AG09319 (cell line): ENCODE measurements around the gene TSC22D2.

Experiments
- DNase-seq: peaks from one replicate; pipeline ENCODE4 v3.0.0-alpha.2; 2010; ENCODE audit warnings: low read depth; ENCODE audit errors: extremely low read depth
- CTCF ChIP-seq: IDR thresholded peaks from 2 replicates; pipeline ENCODE4 v1.5.1; 2011; ENCODE audit warnings: low read depth, mild to moderate bottlenecking, inconsistent platforms, low read length, moderate library complexity

TSC22D2 gene

GRCh38 chr3:150412561-150413231 lies 4.6 kb downstream of the TSC22D2 start:
- peak; percentile 49 for DNase-seq
- TF ChIP-seq CTCF = no peak

- no peak for TF ChIP-seq CTCF
- no peak for DNase-seq
Observed at GRCh38 chr3:150414258-150414657, 6.2 kb downstream of the TSC22D2 start.

- TF ChIP-seq CTCF = no peak
- DNase-seq = no peak
Observed at GRCh38 chr3:150414959-150415358, 6.9 kb downstream of the TSC22D2 start.

- no peak for DNase-seq
- TF ChIP-seq CTCF = no peak
Observed at GRCh38 chr3:150419076-150419868, 11.2 kb downstream of the TSC22D2 start.

DNA sequence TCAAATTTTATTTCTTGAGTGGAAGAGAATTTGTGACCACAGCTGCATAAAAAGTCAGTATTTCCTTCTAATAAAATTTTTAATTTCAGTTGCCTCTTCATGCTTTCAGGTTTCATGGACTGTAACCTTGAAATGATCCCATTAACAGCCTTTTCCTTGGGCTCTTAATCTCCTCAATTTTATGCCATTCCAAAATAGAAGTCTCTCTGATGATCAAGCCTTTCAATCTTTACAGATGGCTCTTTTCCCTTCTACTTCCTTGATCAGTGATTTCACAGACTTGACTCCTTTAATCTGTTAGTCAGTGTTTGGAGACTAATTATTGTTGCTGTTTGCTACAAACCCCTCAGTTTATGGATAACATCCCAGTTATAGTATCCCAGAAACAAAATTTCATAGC lies 11.9 kb downstream of the TSC22D2 start:
- TF ChIP-seq CTCF = no peak
- no peak for DNase-seq

- DNase-seq = no peak
- no peak for TF ChIP-seq CTCF
Observed at GRCh38 chr3:150421256-150421655, 13.2 kb downstream of the TSC22D2 start.

DNA sequence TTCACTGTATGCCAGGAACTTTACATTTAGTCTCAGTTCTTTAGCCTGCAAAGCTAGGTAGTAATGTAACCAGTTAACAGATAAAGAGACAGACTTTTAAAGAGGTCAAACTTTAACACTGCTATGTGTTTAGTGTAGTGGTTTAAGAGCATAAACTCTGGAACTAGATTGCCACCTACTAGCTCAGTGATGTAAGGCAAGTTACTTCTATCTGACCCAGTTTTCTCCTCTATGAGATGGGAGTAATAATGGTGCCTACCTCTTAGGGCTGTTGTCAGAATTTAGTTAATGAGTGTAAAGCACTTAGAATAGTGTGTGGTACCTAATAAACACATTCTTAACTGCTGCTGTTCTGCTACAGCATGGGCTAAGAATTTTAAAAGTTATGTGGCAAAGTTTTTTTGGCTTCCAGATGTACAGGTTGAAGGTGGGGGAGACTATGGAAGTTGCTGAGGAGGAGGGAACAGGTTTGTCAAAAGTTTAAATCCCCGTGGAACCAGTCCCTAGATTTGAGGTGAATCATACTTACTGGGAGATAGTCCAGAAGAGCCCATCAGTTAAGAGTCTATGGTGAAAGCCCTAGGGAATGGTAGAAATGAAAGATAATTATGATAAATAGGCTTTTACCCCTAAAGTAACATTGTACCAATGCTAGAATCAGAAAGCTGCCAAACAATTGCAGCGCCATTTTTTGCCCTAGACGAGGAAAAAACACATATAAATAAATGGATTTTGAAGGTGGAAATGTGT lies 13.9 kb downstream of the TSC22D2 start:
- no peak for TF ChIP-seq CTCF
- no peak for DNase-seq
